A673 (cell line): ENCODE data around the gene SLIT1. TPM values are rescaled to one million over a fixed set of nuclear protein-coding genes. Genes with fewer than 3 reads are reported as not detected.

Experiments used
- BruUV-seq: library from RNA; stranded (reverse); fragments of 400-500 nt; replicated peaks from 2 replicates; lab custom pipeline; 2021; lab: Mats Ljungman, UMichigan
- CTCF ChIA-PET: fragments of 300-600 bp; sonication (Branson Sonifier 250); formaldehyde crosslinking; loops from one replicate; lab custom pipeline; 2022; ENCODE audit warnings: antibody characterized with exemption; lab: Charles Lee
- POLR2A ChIA-PET: fragments of 300-600 bp; sonication (Branson Sonifier 250); formaldehyde crosslinking; loops from one replicate; lab custom pipeline; 2022; ENCODE audit warnings: antibody characterized with exemption; ENCODE audit not compliant: low non-redundant PET; lab: Charles Lee
- DNase-seq: peaks from one replicate; pipeline ENCODE4 v3.0.0-alpha.2; 2015; ENCODE audit warnings: low spot score
- H3K27ac ChIP-seq: fragments of 200-600 bp; sonication (generic); 2 replicates; pipeline ENCODE4 v1.5.1; 2016; ENCODE audit warnings: mixed run types, low read depth, mild to moderate bottlenecking, mixed read lengths, antibody characterized with exemption, low read length; ENCODE audit not compliant: poor library complexity, severe bottlenecking
- H3K27me3 ChIP-seq: fragments of 200-600 bp; sonication (generic); replicated peaks from 2 replicates; pipeline ENCODE4 v1.6.1; 2017; ENCODE audit warnings: mixed run types, low read depth, mild to moderate bottlenecking, mixed read lengths, antibody characterized with exemption, low read length; ENCODE audit not compliant: insufficient read depth, poor library complexity
- H3K36me3 ChIP-seq: fragments of 200-600 bp; sonication (generic); 2 replicates; pipeline ENCODE4 v1.6.1; 2016; ENCODE audit warnings: mixed run types, mild to moderate bottlenecking, mixed read lengths, antibody characterized with exemption, low read length; ENCODE audit not compliant: insufficient read depth, poor library complexity, severe bottlenecking
- H3K4me1 ChIP-seq: fragments of 200-600 bp; sonication (generic); 2 replicates; pipeline ENCODE4 v1.6.1; 2017; ENCODE audit warnings: mixed run types, mild to moderate bottlenecking, mixed read lengths, antibody characterized with exemption, low read length; ENCODE audit not compliant: insufficient read depth, poor library complexity, severe bottlenecking
- H3K4me3 ChIP-seq: fragments of 200-600 bp; sonication (generic); 2 replicates; pipeline ENCODE4 v1.5.1; 2016; ENCODE audit warnings: low read depth, mixed run types, mild to moderate bottlenecking, mixed read lengths, low read length; ENCODE audit not compliant: poor library complexity, severe bottlenecking
- H3K9me3 ChIP-seq: fragments of 200-600 bp; sonication (generic); 2 replicates; pipeline ENCODE4 v1.6.1; 2016; ENCODE audit warnings: mixed run types, low read depth, mild to moderate bottlenecking, mixed read lengths, antibody characterized with exemption, low read length; ENCODE audit not compliant: poor library complexity, severe bottlenecking
- EZH2 ChIP-seq: fragments of 200-600 bp; sonication (generic); IDR thresholded peaks from 2 replicates; pipeline ENCODE4 v1.6.1; 2017; ENCODE audit warnings: borderline replicate concordance, low read depth, mild to moderate bottlenecking, mixed read lengths, antibody characterized with exemption, low read length; ENCODE audit not compliant: poor library complexity, severe bottlenecking
- intact Hi-C: fragments of 100-400 bp; cut with micrococcal nuclease; formaldehyde crosslinking; loops from one replicate; pipeline ENCODE4 v1.10.0; 2022; ENCODE audit not compliant: unreplicated experiment
- total RNA-seq: library from RNA; stranded (reverse); gene quantifications from 2 replicates; pipeline ENCODE4 v1.2.3, GENCODE V29; 2021
- TF ChIP-seq, protein P1 (sequence below): fragments of 300-800, 200-600 bp; sonication (generic); conservative IDR thresholded peaks from 2 replicates; pipeline ENCODE4 v1.5.1; 2017; ENCODE audit warnings: low read depth, mild to moderate bottlenecking, antibody characterized with exemption, low read length, moderate library complexity, mixed read lengths

SLIT1 gene
- total RNA-seq, 1 experiment from 2014 or later, result 0.43 TPM

DNA sequence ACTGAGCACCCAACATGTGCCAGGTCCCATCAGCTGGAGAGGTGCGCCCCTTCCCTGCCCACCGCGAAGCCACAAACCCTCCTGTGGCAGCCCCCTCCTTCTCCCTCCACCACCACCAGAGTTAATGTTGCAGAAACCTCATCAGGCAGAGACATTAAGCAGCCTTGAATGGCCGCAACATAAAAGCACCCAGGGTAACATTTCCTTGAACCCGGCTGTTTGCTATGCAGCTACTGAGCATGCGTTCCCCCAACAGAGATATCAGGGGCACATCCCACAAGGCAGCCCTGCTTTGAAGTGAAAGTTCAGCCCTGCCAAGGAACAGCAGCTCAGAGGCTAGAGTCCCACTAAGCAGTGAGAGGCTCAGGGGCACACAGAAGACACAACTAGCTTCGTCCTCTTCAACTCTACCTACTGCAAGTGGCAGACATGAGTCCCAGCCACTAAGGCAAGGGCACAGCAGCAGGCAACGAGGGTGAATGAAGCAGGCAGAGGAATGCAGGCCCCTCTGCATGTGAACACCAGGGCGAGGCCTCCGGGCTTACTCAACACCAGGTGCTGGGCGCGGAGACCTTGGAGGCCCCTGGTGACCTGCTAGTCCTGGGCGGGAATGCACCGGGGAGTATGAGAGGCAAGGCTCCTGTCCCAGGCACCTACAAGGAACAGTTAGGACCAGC, 107.4 kb downstream of the SLIT1 start:
- Histone ChIP-seq H3K4me3 (no peak overlapping the region), H3K9me3 (no peaks in the 10 kb centered on the region), H3K27ac (no peak overlapping the region), H3K36me3 (no peaks in the 10 kb centered on the region), H3K27me3 (peaks cover 52% of the 10 kb centered on the region), H3K4me1 (no peaks in the 10 kb centered on the region)
- TF ChIP-seq, protein P1, sequence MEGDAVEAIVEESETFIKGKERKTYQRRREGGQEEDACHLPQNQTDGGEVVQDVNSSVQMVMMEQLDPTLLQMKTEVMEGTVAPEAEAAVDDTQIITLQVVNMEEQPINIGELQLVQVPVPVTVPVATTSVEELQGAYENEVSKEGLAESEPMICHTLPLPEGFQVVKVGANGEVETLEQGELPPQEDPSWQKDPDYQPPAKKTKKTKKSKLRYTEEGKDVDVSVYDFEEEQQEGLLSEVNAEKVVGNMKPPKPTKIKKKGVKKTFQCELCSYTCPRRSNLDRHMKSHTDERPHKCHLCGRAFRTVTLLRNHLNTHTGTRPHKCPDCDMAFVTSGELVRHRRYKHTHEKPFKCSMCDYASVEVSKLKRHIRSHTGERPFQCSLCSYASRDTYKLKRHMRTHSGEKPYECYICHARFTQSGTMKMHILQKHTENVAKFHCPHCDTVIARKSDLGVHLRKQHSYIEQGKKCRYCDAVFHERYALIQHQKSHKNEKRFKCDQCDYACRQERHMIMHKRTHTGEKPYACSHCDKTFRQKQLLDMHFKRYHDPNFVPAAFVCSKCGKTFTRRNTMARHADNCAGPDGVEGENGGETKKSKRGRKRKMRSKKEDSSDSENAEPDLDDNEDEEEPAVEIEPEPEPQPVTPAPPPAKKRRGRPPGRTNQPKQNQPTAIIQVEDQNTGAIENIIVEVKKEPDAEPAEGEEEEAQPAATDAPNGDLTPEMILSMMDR, result no peak
- no peak for TF ChIP-seq EZH2
- CTCF ChIA-PET, result no interaction called here
- intact Hi-C loops, result no loop called here
- BruUV-seq, result no TSS peak
- no peak for DNase-seq
- POLR2A ChIA-PET, result no interaction called here

DNA sequence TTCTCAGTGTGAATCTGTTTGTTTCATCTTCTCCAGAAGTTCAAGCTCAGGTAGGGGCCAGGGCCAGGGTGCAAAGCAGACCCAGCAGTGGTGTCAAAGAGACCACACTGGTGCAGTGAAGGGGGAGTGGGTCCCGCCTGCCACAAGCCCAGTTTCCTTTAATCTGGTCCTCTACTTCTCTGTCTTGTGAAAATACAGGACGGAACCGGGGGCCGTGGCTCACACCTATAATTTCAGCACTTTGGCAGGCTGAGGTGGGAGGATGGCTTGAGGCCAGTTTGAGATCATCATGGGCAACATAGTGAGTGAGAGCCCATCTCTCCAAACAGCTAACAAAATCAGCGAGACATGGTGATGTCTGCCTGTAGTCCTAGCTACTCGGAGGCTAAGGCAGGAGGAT, 109.0 kb downstream of the SLIT1 start:
- no peaks in the 10 kb centered on the region for H3K36me3 ChIP-seq
- H3K4me1 ChIP-seq, result no peaks in the 10 kb centered on the region
- TF ChIP-seq EZH2, result no peak
- TF ChIP-seq, protein P1, result no peak
- H3K9me3 ChIP-seq, result no peaks in the 10 kb centered on the region
- H3K27me3 ChIP-seq, result peaks cover 53% of the 10 kb centered on the region
- H3K4me3 ChIP-seq, result no peak overlapping the region
- H3K27ac ChIP-seq, result no peak overlapping the region
- intact Hi-C loops, result no loop called here
- POLR2A ChIA-PET, result no interaction called here
- CTCF ChIA-PET, result no interaction called here
- DNase-seq, result no peak
- BruUV-seq, result no TSS peak

DNA sequence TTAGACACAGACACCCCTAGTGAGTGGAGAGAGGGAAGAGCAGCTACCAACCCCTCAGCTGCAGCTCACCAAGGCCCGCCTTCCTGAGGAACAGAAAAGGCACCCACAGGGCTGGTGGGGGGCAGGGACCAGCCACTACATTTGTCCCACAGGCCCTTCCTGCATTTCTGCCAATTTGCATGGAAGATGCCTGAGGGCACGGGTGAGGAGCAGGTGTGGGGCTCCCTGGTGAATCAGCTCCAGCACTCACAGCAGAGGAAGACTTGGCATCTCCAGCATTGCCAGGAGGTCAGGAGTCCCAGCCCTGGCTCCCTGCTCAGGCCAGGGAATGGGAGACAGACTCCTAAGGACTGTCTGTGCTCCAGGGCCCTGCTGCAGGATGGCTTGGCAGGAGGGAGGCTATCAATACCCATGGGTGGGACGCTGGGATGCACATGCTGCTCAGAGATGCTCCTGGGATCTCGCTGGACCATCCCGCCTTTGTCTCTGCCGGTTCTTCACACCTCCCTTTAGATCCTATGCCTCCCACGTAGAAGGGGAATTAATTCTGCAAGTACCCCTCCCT, 109.7 kb downstream of the SLIT1 start:
- DNase-seq, result no peak
- TF ChIP-seq, protein P1, result no peak
- TF ChIP-seq EZH2, result no peak
- Histone ChIP-seq H3K36me3 (no peaks in the 10 kb centered on the region), H3K4me1 (no peaks in the 10 kb centered on the region), H3K27me3 (peaks cover 58% of the 10 kb centered on the region), H3K4me3 (no peak overlapping the region), H3K27ac (no peak overlapping the region), H3K9me3 (no peaks in the 10 kb centered on the region)
- BruUV-seq, result no TSS peak
- intact Hi-C loops, result no loop called here
- ChIA-PET POLR2A (no interaction called here), CTCF (no interaction called here)
